GM23338 (cell line): ENCODE results near the gene MEGF11.

Source experiments
- CTCF ChIP-seq, 2 experiments: fragments of 200-600 bp in 1 of 2; sonication (generic) in 1 of 2; conservative IDR thresholded peaks; 2 replicates each; pipeline versions ENCODE4 v1.5.1 to v1.6.1; 2016 to 2017; ENCODE audit warnings: antibody characterized with exemption in 2 of 2, low read depth in 2 of 2, mild to moderate bottlenecking in 2 of 2, moderate library complexity in 1 of 2
- ETS1 ChIP-seq: IDR thresholded peaks from 2 replicates; pipeline ENCODE4 v1.6.1; 2016; ENCODE audit warnings: antibody characterized with exemption
- POLR2AphosphoS5 ChIP-seq: IDR thresholded peaks from 2 replicates; pipeline ENCODE4 v1.6.1; 2016; ENCODE audit warnings: antibody characterized with exemption, low read depth

- TF ChIP-seq CTCF (conservative IDR thresholded peaks at IDR 0.05; ENCODE audit: low read depth in 2 of 2) (no peak), ETS1 (no peak), POLR2AphosphoS5 (no peak)
These were observed 347.2 kb downstream of the MEGF11 start for GRCh38 chr15:65906396-65906795.
